ENCODE measurements around the gene PPP6R2.

DNA sequence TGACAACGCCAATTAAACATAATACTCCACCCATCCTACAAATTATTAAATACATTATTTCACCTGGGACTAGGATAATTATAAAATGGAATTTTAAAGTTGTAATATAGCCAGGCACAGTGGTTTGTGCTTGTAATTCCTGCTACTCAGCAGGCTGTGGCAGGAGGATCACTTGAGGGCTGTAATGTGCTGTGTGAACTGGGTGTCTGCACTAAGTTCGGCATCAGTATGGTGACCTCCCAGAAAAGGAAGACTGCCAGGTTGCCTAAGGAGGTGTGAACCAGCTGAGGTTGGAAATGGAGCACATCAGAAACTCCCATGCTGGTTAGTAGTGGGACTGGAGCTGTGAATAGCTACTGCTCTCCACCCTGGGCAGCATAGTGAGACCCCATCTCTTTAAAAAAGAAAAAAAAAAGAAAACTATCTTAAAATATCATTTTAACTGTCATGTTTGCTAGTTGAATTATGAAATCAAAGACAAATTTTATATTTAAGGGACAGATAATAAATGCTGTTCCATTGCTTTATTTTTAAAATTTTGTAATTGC, 28.0 kb downstream of the PPP6R2 start:
- TF ChIP-seq, protein P1, sequence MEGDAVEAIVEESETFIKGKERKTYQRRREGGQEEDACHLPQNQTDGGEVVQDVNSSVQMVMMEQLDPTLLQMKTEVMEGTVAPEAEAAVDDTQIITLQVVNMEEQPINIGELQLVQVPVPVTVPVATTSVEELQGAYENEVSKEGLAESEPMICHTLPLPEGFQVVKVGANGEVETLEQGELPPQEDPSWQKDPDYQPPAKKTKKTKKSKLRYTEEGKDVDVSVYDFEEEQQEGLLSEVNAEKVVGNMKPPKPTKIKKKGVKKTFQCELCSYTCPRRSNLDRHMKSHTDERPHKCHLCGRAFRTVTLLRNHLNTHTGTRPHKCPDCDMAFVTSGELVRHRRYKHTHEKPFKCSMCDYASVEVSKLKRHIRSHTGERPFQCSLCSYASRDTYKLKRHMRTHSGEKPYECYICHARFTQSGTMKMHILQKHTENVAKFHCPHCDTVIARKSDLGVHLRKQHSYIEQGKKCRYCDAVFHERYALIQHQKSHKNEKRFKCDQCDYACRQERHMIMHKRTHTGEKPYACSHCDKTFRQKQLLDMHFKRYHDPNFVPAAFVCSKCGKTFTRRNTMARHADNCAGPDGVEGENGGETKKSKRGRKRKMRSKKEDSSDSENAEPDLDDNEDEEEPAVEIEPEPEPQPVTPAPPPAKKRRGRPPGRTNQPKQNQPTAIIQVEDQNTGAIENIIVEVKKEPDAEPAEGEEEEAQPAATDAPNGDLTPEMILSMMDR (IDR thresholded peaks at IDR 0.05): no peak
- TF ChIP-seq POLR2A (IDR thresholded peaks at IDR 0.05): no peak
